SU-DHL-6 (cell line): ENCODE data around the gene RANBP3.

Source experiments
- H2AFZ ChIP-seq: fragments of 200-600 bp; sonication (generic); 2 replicates; pipeline ENCODE4 v1.6.1; 2014; ENCODE audit warnings: low read depth, mild to moderate bottlenecking, moderate library complexity, mixed read lengths, antibody characterized with exemption, low read length; ENCODE audit not compliant: severe bottlenecking
- H3F3A ChIP-seq: fragments of 200-600 bp; shearing (Covaris generic); 2 replicates; pipeline ENCODE4 v1.6.0; 2016; ENCODE audit warnings: antibody characterized with exemption, mild to moderate bottlenecking; ENCODE audit not compliant: insufficient read depth
- H3K27ac ChIP-seq: fragments of 200-600 bp; sonication (generic); 2 replicates; pipeline ENCODE4 v1.5.1; 2016; ENCODE audit warnings: low read depth, mild to moderate bottlenecking, low read length, moderate library complexity, mixed read lengths
- H3K27me3 ChIP-seq: fragments of 200-600 bp; sonication (generic), shearing (Covaris generic); 2 replicates; pipeline ENCODE4 v1.6.0; 2014; ENCODE audit warnings: mild to moderate bottlenecking, low read length
- H3K36me3 ChIP-seq: fragments of 200-600 bp; sonication (generic); 2 replicates; pipeline ENCODE4 v1.6.1; 2014; ENCODE audit warnings: mild to moderate bottlenecking, low read length, mixed read lengths
- H3K4me2 ChIP-seq: fragments of 300-600, 200-600 bp; shearing (Covaris generic), sonication (generic); 2 replicates; pipeline ENCODE4 v1.6.0; 2014; ENCODE audit warnings: low read length, low read depth, mild to moderate bottlenecking; ENCODE audit not compliant: poor library complexity, severe bottlenecking
- H3K4me3 ChIP-seq: fragments of 200-600 bp; sonication (generic); 2 replicates; pipeline ENCODE4 v1.5.1; 2014; ENCODE audit warnings: antibody characterized with exemption, low read length, mild to moderate bottlenecking, mixed read lengths; ENCODE audit not compliant: insufficient read depth, poor library complexity, severe bottlenecking
- H3K79me2 ChIP-seq: fragments of 200-600 bp; sonication (generic); 2 replicates; pipeline ENCODE4 v1.6.1; 2014; ENCODE audit warnings: mild to moderate bottlenecking, low read length, moderate library complexity; ENCODE audit not compliant: insufficient read depth
- H3K9ac ChIP-seq: fragments of 200-600 bp; sonication (generic); 2 replicates; pipeline ENCODE4 v1.7.0; 2014; ENCODE audit warnings: mild to moderate bottlenecking, low read length
- H3K9me2 ChIP-seq: fragments of 200-600 bp; sonication (generic); replicated peaks from 2 replicates; pipeline ENCODE4 v1.6.1; 2014; ENCODE audit warnings: low read length; ENCODE audit not compliant: insufficient read depth
- H3K9me3 ChIP-seq: fragments of 200-600 bp; sonication (generic); 2 replicates; pipeline ENCODE4 v1.6.1; 2014; ENCODE audit warnings: low read length, mixed read lengths; ENCODE audit not compliant: insufficient read depth
- H4K20me1 ChIP-seq: fragments of 200-600 bp; sonication (generic); 2 replicates; pipeline ENCODE4 v1.6.1; 2014; ENCODE audit warnings: low read depth, mild to moderate bottlenecking, antibody characterized with exemption, low read length, moderate library complexity, mixed read lengths
- CTCF ChIP-seq: fragments of 200-600 bp; sonication (generic); IDR thresholded peaks from one replicate; pipeline ENCODE4 v1.5.1; 2017; ENCODE audit warnings: antibody characterized with exemption, mild to moderate bottlenecking, low read length, moderate library complexity; ENCODE audit not compliant: insufficient read depth, poor library complexity, severe bottlenecking
- EZH2phosphoT487 ChIP-seq: fragments of 200-600 bp; sonication (generic), shearing (Covaris generic); conservative IDR thresholded peaks from 2 replicates; pipeline ENCODE4 v1.6.1; 2018; ENCODE audit warnings: mild to moderate bottlenecking, antibody characterized with exemption, low read length, moderate library complexity, mixed read lengths

The RANBP3 gene

GRCh38 chr19:5936292-5936592 is 41.7 kb downstream of the RANBP3 start:
- Histone ChIP-seq H3K27ac (no peak overlapping the region), H3K9ac (no peak overlapping the region), H3K4me2 (no peak overlapping the region), H3K4me3 (no peak overlapping the region), H3K36me3 (no peaks in the 10 kb centered on the region), H2AFZ (no peak overlapping the region), H3K79me2 (peaks cover 3% of the 10 kb centered on the region), H3K9me2 (no peaks in the 10 kb centered on the region), H3F3A (no peaks in the 10 kb centered on the region), H3K27me3 (no peaks in the 10 kb centered on the region), H4K20me1 (no peaks in the 10 kb centered on the region; the same call in 1 of the 2 replicates), H3K9me3 (no peaks in the 10 kb centered on the region)
- no peak for TF ChIP-seq EZH2phosphoT487
- TF ChIP-seq CTCF: no peak

GRCh38 chr19:5935473-5936291 is 42.3 kb downstream of the RANBP3 start:
- no peak overlapping the region for H2AFZ ChIP-seq
- no peaks in the 10 kb centered on the region for H3F3A ChIP-seq
- no peak overlapping the region for H3K4me2 ChIP-seq
- TF ChIP-seq CTCF: no peak
- no peak for TF ChIP-seq EZH2phosphoT487
- H4K20me1 ChIP-seq: no peaks in the 10 kb centered on the region
- H3K79me2 ChIP-seq: peaks cover 3% of the 10 kb centered on the region
- no peaks in the 10 kb centered on the region for H3K9me3 ChIP-seq
- no peaks in the 10 kb centered on the region for H3K36me3 ChIP-seq
- H3K9ac ChIP-seq: no peak overlapping the region
- H3K27me3 ChIP-seq: no peaks in the 10 kb centered on the region
- no peak overlapping the region for H3K27ac ChIP-seq
- no peaks in the 10 kb centered on the region for H3K9me2 ChIP-seq
- no peak overlapping the region for H3K4me3 ChIP-seq

GRCh38 chr19:5934774-5935472 is 43.0 kb downstream of the RANBP3 start:
- Histone ChIP-seq H3K4me2 (no peak overlapping the region), H3K9ac (no peak overlapping the region), H3K9me2 (no peaks in the 10 kb centered on the region), H4K20me1 (no peaks in the 10 kb centered on the region), H3K27me3 (no peaks in the 10 kb centered on the region), H3K27ac (no peak overlapping the region), H3F3A (no peaks in the 10 kb centered on the region), H2AFZ (no peak overlapping the region), H3K79me2 (peaks cover 3% of the 10 kb centered on the region), H3K36me3 (no peaks in the 10 kb centered on the region), H3K9me3 (no peaks in the 10 kb centered on the region), H3K4me3 (no peak overlapping the region)
- TF ChIP-seq CTCF: no peak
- TF ChIP-seq EZH2phosphoT487: no peak
